ENCODE measurements around the gene SYCP2.

SYCP2 gene

DNA sequence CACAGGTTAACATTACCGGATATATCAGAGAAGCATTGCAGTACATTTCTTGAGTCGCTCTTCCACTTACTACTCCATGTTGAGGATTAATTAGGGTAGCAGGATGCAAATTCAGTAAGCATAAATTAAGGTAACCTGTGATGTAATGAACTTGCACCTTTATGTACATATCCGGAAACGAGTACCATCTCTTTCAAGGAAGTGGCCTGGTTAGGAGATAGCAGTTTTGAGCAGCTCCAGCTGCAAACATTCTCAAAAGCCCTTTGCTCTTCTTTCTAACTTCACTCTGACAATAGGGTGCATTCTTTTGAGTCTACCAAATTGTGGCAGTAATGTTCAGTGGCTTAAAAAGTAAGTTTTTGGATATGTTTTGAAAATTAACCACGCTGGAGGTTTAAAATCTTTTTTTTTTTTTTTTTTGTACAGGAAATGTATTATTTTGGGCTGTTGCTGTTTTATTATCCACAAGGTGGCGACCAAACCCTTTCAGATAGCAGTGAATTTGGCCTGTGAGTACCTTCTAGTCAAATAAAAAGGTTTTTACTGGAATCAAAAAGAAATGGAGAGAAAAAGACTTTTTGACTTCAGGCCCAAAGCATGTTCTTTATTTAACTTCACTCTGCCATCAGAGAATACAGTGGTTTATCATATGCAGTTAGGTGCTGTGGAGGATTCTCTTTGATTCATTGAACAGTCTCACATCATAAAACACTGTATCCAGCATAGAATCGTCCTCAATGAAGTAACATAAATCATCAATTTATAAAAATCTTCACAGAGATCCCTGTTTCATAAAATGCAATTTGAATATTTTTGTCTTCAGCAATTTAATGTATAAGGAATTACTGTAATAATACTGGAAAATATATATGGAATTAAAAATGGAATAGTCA lies 15.6 kb upstream of the SYCP2 start:
- Mint-ChIP-seq H3K36me3 (no peaks in the 10 kb centered on the region), H3K27ac (peak overlapping the region; percentile 88), H3K9me3 (ENCODE audit: low read depth) (no peaks in the 10 kb centered on the region), H3K4me3 (peak overlapping the region; percentile 68), H3K27me3 (no peaks in the 10 kb centered on the region), H3K4me1 (ENCODE audit: low read depth) (peaks cover 24% of the 10 kb centered on the region)

DNA sequence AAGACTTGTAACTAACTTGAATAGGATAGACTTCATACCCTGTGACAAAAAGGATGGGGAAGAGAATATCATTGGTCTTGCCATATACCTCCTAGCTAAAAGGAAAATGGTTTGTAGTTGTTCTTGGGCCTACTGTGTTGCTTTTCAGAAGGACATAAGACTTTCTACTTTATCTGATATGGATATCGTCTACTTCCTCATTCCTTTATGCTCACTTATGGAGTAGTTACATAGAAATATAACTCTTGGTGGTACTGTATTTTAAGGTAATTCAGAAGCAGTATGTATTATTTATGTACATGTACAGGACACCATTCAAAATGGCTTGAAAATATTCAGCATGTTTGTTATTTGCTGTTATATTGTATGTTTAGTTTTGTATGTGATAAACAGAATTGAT lies 14.8 kb upstream of the SYCP2 start:
- Mint-ChIP-seq H3K36me3 (no peaks in the 10 kb centered on the region), H3K27ac (peak overlapping the region; percentile 88), H3K4me3 (no peak overlapping the region), H3K27me3 (no peaks in the 10 kb centered on the region), H3K9me3 (ENCODE audit: low read depth) (no peaks in the 10 kb centered on the region), H3K4me1 (ENCODE audit: low read depth) (peaks cover 24% of the 10 kb centered on the region)

DNA sequence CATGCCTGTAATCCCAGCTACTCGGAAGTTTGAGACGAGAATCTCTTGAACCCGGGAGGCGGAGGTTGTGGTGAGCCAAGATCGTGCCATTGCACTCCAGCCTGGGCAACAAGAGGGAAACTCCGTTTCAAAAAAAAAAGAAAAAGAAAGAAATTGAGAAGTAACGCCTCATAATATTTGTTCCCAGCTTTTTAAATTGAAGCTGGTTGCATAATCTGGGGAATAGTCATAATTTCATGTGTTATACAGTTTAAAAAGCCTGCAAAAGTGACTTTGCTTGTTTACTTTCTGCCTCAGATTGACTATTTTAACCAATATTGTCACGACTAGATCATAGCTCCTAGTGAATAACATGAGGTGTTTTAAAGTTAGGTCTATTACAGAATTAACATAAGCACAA lies 13.9 kb upstream of the SYCP2 start:
- Mint-ChIP-seq H3K27ac (no peak overlapping the region), H3K36me3 (no peaks in the 10 kb centered on the region)

DNA sequence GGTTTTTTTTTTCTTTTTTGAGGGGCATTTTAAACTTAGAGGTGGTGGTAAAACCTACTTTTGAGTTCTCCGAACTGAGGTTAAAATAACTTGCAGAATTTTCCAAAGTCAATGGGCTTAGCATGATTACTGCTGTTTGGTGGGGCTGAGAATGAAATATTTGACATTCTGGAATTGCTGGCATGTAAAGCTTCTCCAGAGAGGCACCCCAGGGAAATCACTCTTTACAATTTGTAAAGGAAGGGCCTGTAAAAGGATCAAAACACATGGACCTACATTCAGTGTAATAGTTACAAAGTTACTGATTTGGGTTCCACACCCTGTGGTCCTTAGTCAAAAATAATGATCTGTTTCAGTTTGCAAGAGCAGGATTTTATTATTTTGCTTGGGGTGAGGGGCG lies 12.3 kb upstream of the SYCP2 start:
- Mint-ChIP-seq H3K4me3 (no peak overlapping the region), H3K9me3 (ENCODE audit: low read depth) (no peaks in the 10 kb centered on the region), H3K4me1 (ENCODE audit: low read depth) (peaks cover 40% of the 10 kb centered on the region), H3K36me3 (no peaks in the 10 kb centered on the region), H3K27me3 (no peaks in the 10 kb centered on the region), H3K27ac (no peak overlapping the region)

More for the DNA sequence above, 13.9 kb upstream of the SYCP2 start:
- H3K4me1 Mint-ChIP-seq (ENCODE audit: low read depth), result peaks cover 24% of the 10 kb centered on the region
- H3K27me3 Mint-ChIP-seq, result no peaks in the 10 kb centered on the region
- no peak overlapping the region for H3K4me3 Mint-ChIP-seq
- no peaks in the 10 kb centered on the region for H3K9me3 Mint-ChIP-seq (ENCODE audit: low read depth)

DNA sequence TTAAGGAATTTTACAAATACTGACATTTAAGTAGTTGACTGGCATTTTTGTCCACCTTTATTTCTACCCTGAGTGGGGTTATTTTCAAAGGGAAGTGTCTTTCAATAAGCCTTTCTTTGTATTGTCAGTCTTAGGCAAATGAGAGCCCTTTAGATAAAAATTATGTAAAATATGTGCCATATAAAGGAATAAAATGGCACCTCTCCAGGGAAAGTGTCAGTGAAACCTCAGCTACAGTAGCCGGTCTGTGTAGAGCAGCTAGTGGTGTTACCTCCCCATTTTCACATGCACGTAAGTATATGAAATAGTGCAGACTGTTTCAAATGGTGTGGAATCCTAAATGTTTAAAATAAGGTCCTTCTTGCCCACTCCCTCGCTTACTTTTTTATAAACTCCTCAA lies 11.7 kb upstream of the SYCP2 start:
- no peak overlapping the region for H3K27ac Mint-ChIP-seq
- H3K36me3 Mint-ChIP-seq, result no peaks in the 10 kb centered on the region
- peaks cover 43% of the 10 kb centered on the region for H3K4me1 Mint-ChIP-seq (ENCODE audit: low read depth)
- no peak overlapping the region for H3K4me3 Mint-ChIP-seq
- H3K27me3 Mint-ChIP-seq, result no peaks in the 10 kb centered on the region
- no peaks in the 10 kb centered on the region for H3K9me3 Mint-ChIP-seq (ENCODE audit: low read depth)

DNA sequence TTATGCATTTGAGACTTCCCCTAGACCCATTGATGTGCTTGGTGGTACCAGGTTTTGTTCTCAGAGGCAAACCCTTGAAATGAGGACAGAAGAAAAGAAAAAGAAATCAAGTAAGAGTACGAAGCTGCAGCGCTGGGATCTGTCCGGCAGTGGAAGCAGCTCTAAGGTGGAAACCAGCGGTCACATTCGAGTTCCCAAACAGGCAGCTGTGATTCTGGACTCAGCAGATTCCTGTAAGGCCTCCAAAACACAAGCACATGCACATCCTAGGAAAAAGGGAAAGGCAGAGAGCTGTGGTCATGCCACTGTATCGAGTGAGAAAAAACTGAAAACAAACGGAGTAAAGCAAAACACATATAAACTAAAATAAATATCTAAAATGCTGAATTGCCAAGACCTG lies 11.3 kb upstream of the SYCP2 start:
- Mint-ChIP-seq H3K27me3 (no peaks in the 10 kb centered on the region), H3K9me3 (ENCODE audit: low read depth) (no peaks in the 10 kb centered on the region), H3K4me1 (ENCODE audit: low read depth) (peaks cover 45% of the 10 kb centered on the region), H3K36me3 (no peaks in the 10 kb centered on the region), H3K4me3 (no peak overlapping the region), H3K27ac (no peak overlapping the region)

DNA sequence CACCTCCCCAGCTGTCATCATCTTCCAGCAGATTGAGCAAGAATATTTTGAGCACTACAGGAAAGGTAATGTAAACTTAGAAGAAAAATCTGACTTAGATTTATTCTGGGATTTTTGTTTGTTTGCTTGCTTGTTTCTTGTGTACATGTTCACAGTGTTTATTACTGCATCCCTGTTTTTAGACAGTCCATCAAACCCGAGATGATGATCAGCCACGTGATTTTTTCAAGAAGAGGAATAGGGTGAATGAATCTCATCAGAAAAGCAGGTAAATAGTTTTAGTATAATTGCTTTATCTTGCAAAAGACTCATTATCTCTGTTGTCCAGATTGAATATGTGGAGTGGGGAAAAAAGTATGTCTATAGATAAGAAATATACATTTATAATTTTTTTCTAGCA lies 8.8 kb upstream of the SYCP2 start:
- H3K9me3 Mint-ChIP-seq (ENCODE audit: low read depth), result no peaks in the 10 kb centered on the region
- H3K4me1 Mint-ChIP-seq (ENCODE audit: low read depth), result peaks cover 47% of the 10 kb centered on the region
- no peak overlapping the region for H3K27ac Mint-ChIP-seq
- H3K27me3 Mint-ChIP-seq, result no peaks in the 10 kb centered on the region
- no peaks in the 10 kb centered on the region for H3K36me3 Mint-ChIP-seq
- H3K4me3 Mint-ChIP-seq, result peak overlapping the region; percentile 40

DNA sequence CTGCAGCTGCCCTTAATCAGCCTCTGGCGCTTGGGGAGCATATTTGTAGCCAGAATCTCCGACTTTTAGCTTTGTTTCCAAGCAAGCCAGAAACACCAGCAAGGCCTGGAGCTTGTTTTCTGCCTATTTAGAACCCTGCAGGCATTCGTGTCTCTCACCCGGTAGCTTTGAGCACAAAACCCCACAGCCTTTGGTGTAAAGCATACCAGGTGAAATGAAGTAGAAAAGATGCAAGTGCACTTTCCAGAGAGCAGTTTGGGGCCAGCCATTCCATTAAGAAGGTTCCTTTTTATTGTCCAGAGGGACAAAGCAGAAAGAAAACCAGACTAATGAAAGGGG lies 7.5 kb upstream of the SYCP2 start:
- Mint-ChIP-seq H3K27ac (peak overlapping the region; percentile 95), H3K4me1 (ENCODE audit: low read depth) (peaks cover 53% of the 10 kb centered on the region), H3K4me3 (peak overlapping the region; percentile 97)

DNA sequence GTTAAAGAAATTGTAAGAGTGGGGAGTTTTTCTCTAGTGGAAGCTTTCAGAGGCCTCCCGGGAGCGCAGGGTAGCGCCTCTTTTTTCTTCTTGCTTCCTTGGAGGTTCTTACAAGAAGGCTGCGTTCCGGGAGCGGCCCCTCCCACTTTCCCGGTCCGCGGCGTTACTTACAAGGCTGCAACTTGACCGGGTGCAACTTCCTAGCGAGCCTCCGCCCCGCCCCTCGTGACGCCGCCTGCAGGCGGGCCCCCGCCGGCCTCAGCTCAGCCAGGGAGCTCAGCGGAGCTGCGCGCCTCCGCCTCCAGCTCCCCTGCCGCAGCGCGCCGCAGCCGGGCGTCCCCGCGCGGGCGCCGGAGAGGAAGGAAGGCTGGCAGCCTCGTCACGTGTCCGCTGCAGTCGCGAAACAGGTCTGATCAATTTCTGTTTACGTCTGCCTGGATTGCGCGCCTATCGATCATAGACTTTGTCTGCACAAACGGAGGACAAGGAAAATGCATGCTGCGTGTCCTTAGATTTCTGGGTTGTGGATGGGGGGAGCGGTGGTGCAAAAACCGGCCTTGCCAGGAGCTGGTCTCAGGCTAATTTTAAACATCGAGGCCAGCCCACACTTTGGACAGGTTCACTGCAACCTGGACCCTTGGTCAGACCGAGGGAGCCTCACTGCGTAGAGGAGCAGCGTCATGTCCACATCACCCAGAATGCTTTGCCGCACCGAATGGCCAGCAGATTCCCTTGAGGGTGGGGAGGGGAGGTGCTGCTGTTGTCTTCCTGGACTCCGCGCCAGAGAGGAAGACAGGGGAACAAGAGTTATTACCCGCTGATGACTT lies 6.9 kb upstream of the SYCP2 start, which contains the start of the genes FAM217B and PPP1R3D:
TSS of gene FAM217B (plus strand) at position 261 of the 827 bp plus-strand sequence. CDS start 3,555 bp downstream, outside the sequence.
TSS of gene PPP1R3D (minus strand) at position 177 of the 827 bp plus-strand sequence. CDS start 374 bp downstream, outside the sequence.
- Mint-ChIP-seq H3K9me3 (ENCODE audit: low read depth) (no peaks in the 10 kb centered on the region), H3K4me1 (ENCODE audit: low read depth) (peaks cover 51% of the 10 kb centered on the region), H3K4me3 (peak within 1 kb of the TSS; percentile 97), H3K27me3 (no peaks in the 10 kb centered on the region), H3K36me3 (no peaks in the 10 kb centered on the region), H3K27ac (peak within 1 kb of the TSS; percentile 95)

More for the DNA sequence above, 7.5 kb upstream of the SYCP2 start:
- H3K36me3 Mint-ChIP-seq, result no peaks in the 10 kb centered on the region
- H3K9me3 Mint-ChIP-seq (ENCODE audit: low read depth), result no peaks in the 10 kb centered on the region
- no peaks in the 10 kb centered on the region for H3K27me3 Mint-ChIP-seq

DNA sequence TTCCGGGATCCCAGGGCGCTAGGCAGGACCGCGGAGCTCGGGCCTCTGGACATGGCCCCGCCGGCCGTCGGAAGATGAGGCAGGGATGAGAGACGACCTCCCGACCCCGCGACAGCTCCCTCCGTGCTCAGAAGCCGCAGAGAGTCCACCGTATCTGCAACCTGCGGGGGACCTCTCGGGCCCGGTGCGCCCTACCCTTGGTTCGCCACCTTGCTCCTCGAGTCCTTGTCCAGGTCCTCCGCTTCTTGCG lies 6.4 kb upstream of the SYCP2 start:
- Mint-ChIP-seq H3K4me3 (peak overlapping the region; percentile 87), H3K27me3 (no peaks in the 10 kb centered on the region), H3K4me1 (ENCODE audit: low read depth) (peaks cover 49% of the 10 kb centered on the region), H3K9me3 (ENCODE audit: low read depth) (no peaks in the 10 kb centered on the region), H3K36me3 (no peaks in the 10 kb centered on the region), H3K27ac (peak overlapping the region; percentile 78)

DNA sequence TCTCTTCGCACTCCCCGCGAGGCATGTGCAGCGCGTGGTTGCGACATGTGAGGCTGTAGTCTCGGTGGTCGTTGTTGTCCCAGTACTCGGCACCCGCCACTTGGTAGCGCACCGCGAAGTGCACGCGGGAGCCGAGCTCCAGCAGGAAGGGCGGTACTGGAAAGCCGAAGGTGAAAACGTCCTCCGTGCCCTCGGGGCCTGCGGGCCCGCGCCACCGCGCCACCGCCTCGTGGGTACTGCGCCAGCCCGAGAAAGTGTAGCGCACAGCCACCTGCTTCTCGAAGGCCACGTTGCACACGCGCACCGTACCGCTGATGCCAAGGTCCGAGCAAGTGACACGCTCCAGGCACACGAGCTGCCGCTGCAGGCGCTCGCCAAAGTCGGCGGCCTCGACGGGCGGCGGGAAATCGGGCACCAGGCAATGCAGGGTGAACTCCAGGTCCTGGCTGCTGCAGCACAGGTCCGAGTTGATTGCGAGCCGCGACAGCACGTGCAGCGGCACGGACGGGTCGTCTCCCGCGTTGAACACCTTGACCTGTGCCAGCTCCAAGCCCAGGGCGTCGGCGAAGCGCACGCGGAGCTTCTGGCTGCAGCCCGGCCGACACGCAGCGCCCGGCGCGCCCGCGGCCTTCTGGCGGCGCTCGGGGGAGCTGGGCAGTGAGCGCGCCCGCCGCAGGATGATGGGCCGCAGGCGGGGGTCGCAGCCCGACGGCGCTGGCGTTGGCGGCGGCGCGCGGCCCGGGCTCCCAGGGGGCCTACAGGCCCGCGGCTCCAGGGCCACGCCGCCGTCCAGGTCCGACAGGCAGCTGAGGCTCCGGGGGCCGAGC lies 5.8 kb upstream of the SYCP2 start:
- Mint-ChIP-seq H3K9me3 (ENCODE audit: low read depth) (no peaks in the 10 kb centered on the region), H3K4me1 (ENCODE audit: low read depth) (peaks cover 49% of the 10 kb centered on the region), H3K27ac (peak overlapping the region; percentile 59), H3K4me3 (peak overlapping the region; percentile 87), H3K36me3 (no peaks in the 10 kb centered on the region), H3K27me3 (no peaks in the 10 kb centered on the region)

DNA sequence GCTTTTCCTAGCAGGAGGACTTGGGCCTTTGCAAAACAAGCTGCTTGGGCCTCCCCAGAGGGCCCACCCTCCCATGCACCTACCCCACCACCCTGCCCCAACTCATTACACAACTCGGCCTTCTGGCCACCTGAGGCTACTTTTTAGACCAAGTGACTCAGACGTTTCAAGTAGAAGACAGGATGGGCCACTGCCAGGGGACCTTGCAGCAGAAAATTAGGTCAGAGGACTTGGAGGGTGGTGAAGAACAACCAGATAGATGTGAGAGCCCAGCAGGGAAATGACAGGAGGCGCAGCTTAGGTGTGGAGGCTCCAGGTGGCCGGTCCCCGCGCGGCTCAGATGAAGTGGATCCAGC lies 5.2 kb upstream of the SYCP2 start:
- H3K4me1 Mint-ChIP-seq (ENCODE audit: low read depth), result peaks cover 47% of the 10 kb centered on the region
- H3K36me3 Mint-ChIP-seq, result no peaks in the 10 kb centered on the region
- peak overlapping the region; percentile 84 for H3K4me3 Mint-ChIP-seq
- peak overlapping the region; percentile 59 for H3K27ac Mint-ChIP-seq
- no peaks in the 10 kb centered on the region for H3K9me3 Mint-ChIP-seq (ENCODE audit: low read depth)
- H3K27me3 Mint-ChIP-seq, result no peaks in the 10 kb centered on the region

DNA sequence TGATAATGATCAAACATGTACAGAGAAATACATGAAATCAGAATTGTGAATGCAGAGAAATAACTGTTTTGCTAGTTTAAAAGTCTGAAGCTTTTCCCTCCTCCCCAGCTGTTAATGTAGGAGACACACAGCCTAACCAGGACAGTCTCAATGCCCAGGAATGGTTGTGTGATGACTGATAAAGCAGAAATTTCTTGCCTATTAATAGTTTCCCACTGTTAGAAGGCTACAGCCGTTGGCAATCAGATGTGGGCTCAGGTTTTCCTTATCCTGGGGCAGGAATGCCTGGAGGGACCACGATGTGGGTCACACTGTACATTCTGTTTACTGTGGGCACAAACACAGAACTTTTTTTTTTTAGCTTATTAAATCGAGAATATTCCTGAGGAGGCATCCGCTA lies 4.8 kb upstream of the SYCP2 start:
- H3K9me3 Mint-ChIP-seq (ENCODE audit: low read depth), result no peaks in the 10 kb centered on the region
- peaks cover 47% of the 10 kb centered on the region for H3K4me1 Mint-ChIP-seq (ENCODE audit: low read depth)
- H3K27ac Mint-ChIP-seq, result peak overlapping the region; percentile 59
- H3K36me3 Mint-ChIP-seq, result no peaks in the 10 kb centered on the region
- H3K27me3 Mint-ChIP-seq, result no peaks in the 10 kb centered on the region
- H3K4me3 Mint-ChIP-seq, result peak overlapping the region; percentile 84

DNA sequence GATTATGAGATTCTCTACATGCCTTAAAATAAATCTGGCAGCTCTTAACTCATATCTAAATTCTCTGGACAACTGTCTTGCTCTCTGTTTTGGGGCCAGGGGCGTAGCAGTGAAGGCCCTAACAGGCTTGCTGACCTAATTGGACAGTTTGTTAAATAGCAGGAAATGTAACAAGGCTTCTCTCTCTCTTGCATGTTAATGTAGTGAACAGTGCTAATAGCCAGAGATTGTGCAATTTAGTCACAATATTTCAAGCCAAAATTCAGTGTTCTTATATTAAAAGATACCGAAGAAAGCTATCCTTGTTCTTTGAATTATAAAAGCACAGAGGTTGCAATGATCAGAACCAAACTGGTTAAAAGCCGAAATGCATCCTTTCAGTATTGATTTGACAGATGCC lies 3.7 kb upstream of the SYCP2 start:
- Mint-ChIP-seq H3K36me3 (no peaks in the 10 kb centered on the region), H3K9me3 (ENCODE audit: low read depth) (no peaks in the 10 kb centered on the region), H3K27ac (no peak overlapping the region), H3K4me3 (no peak overlapping the region), H3K4me1 (ENCODE audit: low read depth) (peaks cover 45% of the 10 kb centered on the region), H3K27me3 (no peaks in the 10 kb centered on the region)

DNA sequence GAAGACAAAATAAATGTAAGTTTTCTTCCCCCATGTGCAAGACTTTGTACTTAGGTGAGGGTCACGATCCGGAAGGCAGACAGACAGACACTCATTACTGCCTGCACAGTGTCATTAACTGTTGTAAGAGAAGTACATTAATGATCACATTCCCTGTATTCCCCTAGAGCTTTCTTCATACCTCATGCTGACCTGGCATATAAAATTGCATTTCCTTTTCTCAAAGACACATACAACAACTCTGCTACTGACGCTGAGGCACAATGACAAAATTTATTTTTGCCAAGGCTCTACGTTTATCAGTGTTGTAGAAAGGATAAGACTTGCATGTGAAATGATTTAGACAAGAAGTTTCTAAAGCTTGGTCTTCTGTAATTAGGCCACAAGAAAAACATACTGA lies 3.0 kb upstream of the SYCP2 start:
- Mint-ChIP-seq H3K27ac (no peak overlapping the region), H3K9me3 (ENCODE audit: low read depth) (no peaks in the 10 kb centered on the region), H3K4me3 (no peak overlapping the region), H3K4me1 (ENCODE audit: low read depth) (peaks cover 44% of the 10 kb centered on the region), H3K27me3 (no peaks in the 10 kb centered on the region), H3K36me3 (peaks cover 2% of the 10 kb centered on the region)

All from activated naive CD8-positive, alpha-beta T cell (primary cell).